ENCODE data around the gene SIX1.

- TF ChIP-seq CTCF (IDR thresholded peaks at IDR 0.05) (no peak), SIN3A (IDR thresholded peaks at IDR 0.05; ENCODE audit: borderline replicate concordance, insufficient read depth, low read depth, low read length) (no peak), POLR2AphosphoS5 (IDR thresholded peaks at IDR 0.05; ENCODE audit: low read depth, low read length) (no peak), TCF7L2 (IDR thresholded peaks at IDR 0.05; ENCODE audit: low read depth, low read length) (no peak)
These were observed 15.1 kb downstream of the SIX1 start for GRCh38 chr14:60634153-60634552.
